Thoracic aorta (tissue), 2 donors: ENCODE measurements around the gene BICRAL. TPM values are rescaled to one million over a fixed set of nuclear protein-coding genes. Genes with fewer than 3 reads are reported as not detected.
"Not testable (repeated sequence)": the region's sequence is repeated elsewhere in the genome, so short reads cannot be mapped to it uniquely, and the experiment has no call there.

ENCODE experiments used
- ATAC-seq: fragments of 150-250 bp; one replicate; pipeline ENCODE4 v1.8.0; 2017; ENCODE audit warnings: low read depth; ENCODE audit not compliant: insufficient number of reproducible peaks, low FRiP score
- DNase-seq: peaks from one replicate; pipeline ENCODE4 v3.0.0-alpha.2; 2020; ENCODE audit warnings: low spot score
- H3K27ac ChIP-seq, 2 donors: fragments of 200-600 bp; sonication (generic); 1 replicate in 1 of 2; 2 replicates in 1 of 2; pipeline ENCODE4 v1.5.1; 2016; ENCODE audit warnings: mild to moderate bottlenecking in 2 of 2, moderate library complexity in 2 of 2
- H3K27me3 ChIP-seq: fragments of 200-600 bp; sonication (generic); replicated peaks from 2 replicates; pipeline ENCODE4 v1.6.0; 2016; ENCODE audit warnings: mild to moderate bottlenecking; ENCODE audit not compliant: insufficient read depth
- H3K36me3 ChIP-seq: fragments of 200-600 bp; sonication (generic); one replicate; pipeline ENCODE4 v1.5.1; 2016
- H3K4me1 ChIP-seq, 2 donors: fragments of 200-600 bp; sonication (generic); 1 replicate in 1 of 2; 2 replicates in 1 of 2; pipeline versions ENCODE4 v1.5.1 to v1.6.0; 2016; ENCODE audit warnings: low read depth in 2 of 2, mild to moderate bottlenecking in 1 of 2; ENCODE audit not compliant: control insufficient read depth in 1 of 2
- H3K4me3 ChIP-seq: fragments of 200-600 bp; sonication (generic); 2 replicates; pipeline ENCODE4 v1.5.1; 2016; ENCODE audit warnings: mild to moderate bottlenecking
- H3K9me3 ChIP-seq: fragments of 200-600 bp; sonication (generic); 2 replicates; pipeline ENCODE4 v1.5.1; 2016
- total RNA-seq, 2 donors: library from RNA; depleted of rRNA; stranded (reverse); fragments of >200 nt; gene quantifications; one replicate each; pipeline versions ENCODE4 v1.1.0 to v1.2.3, GENCODE V29; 2016
- TF ChIP-seq, protein P1 (sequence below): fragments of 200-600 bp; sonication (generic); IDR thresholded peaks from one replicate; pipeline ENCODE4 v1.5.1; 2019; ENCODE audit warnings: antibody characterized with exemption

BICRAL gene
- total RNA-seq, 2 donors from 2014 or later, result 16.5 to 18.8 TPM

- ATAC-seq, result no peak
- no peak for DNase-seq
- Histone ChIP-seq H3K27ac (no peak overlapping the region), H3K27me3 (no peaks in the 10 kb centered on the region), H3K36me3 (no peaks in the 10 kb centered on the region), H3K9me3 (no peaks in the 10 kb centered on the region), H3K4me3 (no peak overlapping the region), H3K4me1 (peaks cover 13 to 31% of the 10 kb centered on the region in 2 donors)
- TF ChIP-seq, protein P1, sequence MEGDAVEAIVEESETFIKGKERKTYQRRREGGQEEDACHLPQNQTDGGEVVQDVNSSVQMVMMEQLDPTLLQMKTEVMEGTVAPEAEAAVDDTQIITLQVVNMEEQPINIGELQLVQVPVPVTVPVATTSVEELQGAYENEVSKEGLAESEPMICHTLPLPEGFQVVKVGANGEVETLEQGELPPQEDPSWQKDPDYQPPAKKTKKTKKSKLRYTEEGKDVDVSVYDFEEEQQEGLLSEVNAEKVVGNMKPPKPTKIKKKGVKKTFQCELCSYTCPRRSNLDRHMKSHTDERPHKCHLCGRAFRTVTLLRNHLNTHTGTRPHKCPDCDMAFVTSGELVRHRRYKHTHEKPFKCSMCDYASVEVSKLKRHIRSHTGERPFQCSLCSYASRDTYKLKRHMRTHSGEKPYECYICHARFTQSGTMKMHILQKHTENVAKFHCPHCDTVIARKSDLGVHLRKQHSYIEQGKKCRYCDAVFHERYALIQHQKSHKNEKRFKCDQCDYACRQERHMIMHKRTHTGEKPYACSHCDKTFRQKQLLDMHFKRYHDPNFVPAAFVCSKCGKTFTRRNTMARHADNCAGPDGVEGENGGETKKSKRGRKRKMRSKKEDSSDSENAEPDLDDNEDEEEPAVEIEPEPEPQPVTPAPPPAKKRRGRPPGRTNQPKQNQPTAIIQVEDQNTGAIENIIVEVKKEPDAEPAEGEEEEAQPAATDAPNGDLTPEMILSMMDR, result no peak
These were observed 114.4 kb downstream of the BICRAL start for GRCh38 chr6:42896178-42896719.

DNA sequence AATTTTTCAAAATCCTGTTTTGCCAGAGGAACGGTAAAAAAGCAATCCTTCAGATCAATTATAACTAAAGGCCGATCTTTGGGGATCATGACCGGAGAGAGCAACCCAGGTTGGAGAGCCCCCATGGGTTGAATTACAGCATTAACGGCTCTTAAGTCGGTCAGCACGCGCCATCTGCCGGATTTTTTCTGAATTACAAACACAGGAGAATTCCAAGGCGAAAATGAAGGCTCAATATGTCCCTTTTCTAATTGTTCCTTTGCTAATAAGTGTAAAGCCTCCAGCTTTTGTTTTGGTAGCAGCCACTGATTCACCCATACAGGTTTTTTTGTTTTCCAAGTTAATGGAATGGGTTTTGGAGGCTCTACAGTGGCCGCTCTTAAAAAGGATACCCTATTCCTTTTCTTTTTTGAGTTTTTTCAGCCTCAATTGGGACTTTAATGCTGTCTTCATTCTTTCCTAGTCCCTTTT is 117.1 kb downstream of the BICRAL start:
- Histone ChIP-seq H3K27ac (peak overlapping the region; percentile 39 to 57), H3K4me3 (no peak overlapping the region), H3K4me1 (peaks cover 11 to 31% of the 10 kb centered on the region in 2 donors), H3K36me3 (no peaks in the 10 kb centered on the region), H3K9me3 (no peaks in the 10 kb centered on the region), H3K27me3 (no peaks in the 10 kb centered on the region)
- ATAC-seq (no peak), DNase-seq (no peak)
- TF ChIP-seq, protein P1, result peak; percentile 85

GRCh38 chr6:42899871-42900270 is 118.0 kb downstream of the BICRAL start:
- no peak for DNase-seq
- H3K36me3 ChIP-seq, result no peaks in the 10 kb centered on the region
- peak overlapping the region in 1 of 2 donors; percentile 39 for H3K27ac ChIP-seq
- H3K9me3 ChIP-seq, result no peaks in the 10 kb centered on the region
- no peak overlapping the region for H3K4me3 ChIP-seq
- TF ChIP-seq, protein P1, result no peak
- no peak for ATAC-seq
- H3K27me3 ChIP-seq, result no peaks in the 10 kb centered on the region
- peaks cover 11 to 31% of the 10 kb centered on the region in 2 donors for H3K4me1 ChIP-seq

- no peaks in the 10 kb centered on the region for H3K36me3 ChIP-seq
- H3K4me1 ChIP-seq, result peaks cover 11 to 31% of the 10 kb centered on the region in 2 donors
- H3K27ac ChIP-seq, result no peak overlapping the region
- DNase-seq, result peak; percentile 57
- no peak overlapping the region for H3K4me3 ChIP-seq
- TF ChIP-seq, protein P1, result peak; percentile 89
- no peaks in the 10 kb centered on the region for H3K27me3 ChIP-seq
- peak; percentile 65 for ATAC-seq
- no peaks in the 10 kb centered on the region for H3K9me3 ChIP-seq
These were observed 119.7 kb downstream of the BICRAL start for GRCh38 chr6:42901538-42901957.

DNA sequence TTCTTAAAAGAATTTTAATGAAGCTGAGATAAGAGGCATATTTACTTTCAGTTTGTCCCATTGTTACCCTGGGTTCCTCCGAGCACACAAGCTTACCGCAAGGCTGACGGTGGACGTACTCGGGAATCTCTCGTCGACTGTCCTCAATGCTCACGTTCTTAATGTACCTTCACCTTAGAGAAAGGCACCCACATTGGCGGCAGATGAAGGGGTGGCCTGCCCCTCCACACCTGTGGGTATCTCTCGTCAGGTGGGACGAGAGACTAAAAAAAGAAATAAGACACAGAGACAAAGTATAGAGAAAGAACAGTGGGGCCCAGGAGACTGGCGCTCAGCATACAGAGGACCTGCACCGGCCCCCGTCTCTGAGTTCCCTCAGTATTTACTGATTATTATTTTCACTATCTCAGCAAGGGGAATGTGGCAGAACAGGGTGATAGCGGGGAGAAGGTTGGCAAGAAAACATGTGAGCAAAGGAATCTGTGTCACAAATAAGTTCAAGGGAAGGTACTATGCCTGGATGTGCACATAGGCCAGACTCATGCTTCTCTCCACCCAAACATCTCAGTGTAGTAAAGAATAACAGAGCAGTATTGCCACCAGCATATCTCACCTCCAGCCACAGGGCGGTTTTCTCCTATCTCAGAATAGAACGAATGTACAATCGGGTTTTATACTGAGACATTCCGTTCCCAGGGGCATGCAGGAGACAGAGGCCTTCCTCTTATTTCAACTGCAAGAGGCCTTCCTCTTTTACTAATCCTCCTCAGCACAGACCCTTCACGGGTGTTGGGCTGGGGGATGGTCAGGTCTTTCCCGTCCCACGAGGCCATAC is 120.8 kb downstream of the BICRAL start:
- not testable (repeated sequence) for H3K9me3 ChIP-seq, ATAC-seq, H3K27me3 ChIP-seq, H3K36me3 ChIP-seq, H3K4me3 ChIP-seq, H3K27ac ChIP-seq, DNase-seq
- peaks cover 11 to 31% of the 10 kb centered on the region in 2 donors for H3K4me1 ChIP-seq
